A549 (cell line): ENCODE results near the gene GPR4. TPM values are rescaled to one million over a fixed set of nuclear protein-coding genes. Genes with fewer than 3 reads are reported as not detected.

Experiments
- ATAC-seq, 2 experiments: fragments of 200-7000 bp in 1 of 2; fragments of >200 bp in 1 of 2; cut with Nextera tagmentation in 1 of 2; cut with Tn5 transposase in 1 of 2; 3 replicates each; pipeline versions ENCODE4 v1.8.0 to v1.9.1; 2018 to 2020; ENCODE audit warnings: mild to moderate bottlenecking in 1 of 2, moderate library complexity in 1 of 2
- CTCF ChIA-PET: fragments of 300-600 bp; sonication (Branson Sonifier 250); formaldehyde crosslinking; extraction: SDS; loops from one replicate; lab custom pipeline; 2021; ENCODE audit warnings: antibody characterized with exemption, inconsistent platforms; lab: Yijun Ruan, JAX
- POLR2A ChIA-PET: fragments of 350-600 bp; formaldehyde crosslinking; extraction: SDS; loops from one replicate; lab custom pipeline; 2021; ENCODE audit warnings: antibody characterized with exemption, inconsistent platforms; lab: Yijun Ruan, JAX
- DNase-seq, 2 experiments: peaks; one replicate each; pipeline versions ENCODE4 v3.0.0 to v3.0.0-alpha.2; 2011 to 2016; ENCODE audit warnings: low read depth in 1 of 2, low spot score in 1 of 2
- FAIRE-seq: peaks from 2 replicates; lab custom pipeline; 2011; peaks lifted over from hg19 to GRCh38; lab: Jason Lieb, UNC
- H3K27ac ChIP-seq, 2 experiments: fragments of >200 bp; sonication (Bioruptor Twin); formaldehyde crosslinking; 3 replicates each; pipeline ENCODE4 v1.5.1; 2016 to 2017
- H3K4me1 ChIP-seq: fragments of >200 bp; sonication (Bioruptor Twin); formaldehyde crosslinking; 3 replicates; pipeline ENCODE4 v1.6.1; 2016
- H3K4me2 ChIP-seq: fragments of >200 bp; sonication (Bioruptor Twin); formaldehyde crosslinking; 3 replicates; pipeline ENCODE4 v1.6.1; 2016
- H3K4me3 ChIP-seq: fragments of >200 bp; sonication (Bioruptor Twin); formaldehyde crosslinking; 3 replicates; pipeline ENCODE4 v1.5.1; 2016
- H3K9me3 ChIP-seq: fragments of >200 bp; sonication (Bioruptor Twin); formaldehyde crosslinking; 3 replicates; pipeline ENCODE4 v1.6.1; 2016
- BCL3 ChIP-seq: fragments of >200 bp; sonication (Bioruptor Twin); formaldehyde crosslinking; IDR thresholded peaks from 3 replicates; pipeline ENCODE4 v1.6.1; 2016
- BHLHE40 ChIP-seq: IDR thresholded peaks from 2 replicates; pipeline ENCODE4 v1.6.1; 2012; ENCODE audit warnings: low read depth, low read length, inconsistent platforms
- CBX2 ChIP-seq: fragments of 200-600 bp; sonication (generic); IDR thresholded peaks from 2 replicates; pipeline ENCODE4 v1.6.1; 2016; ENCODE audit warnings: low read depth, mild to moderate bottlenecking, borderline replicate concordance
- E2F6 ChIP-seq: IDR thresholded peaks from 2 replicates; pipeline ENCODE4 v1.6.1; 2012; ENCODE audit warnings: low read depth, borderline replicate concordance
- EHF ChIP-seq: fragments of 250-450 bp; sonication (Bioruptor Pico); IDR thresholded peaks from 2 replicates; pipeline ENCODE4 v1.5.0; 2020; ENCODE audit warnings: mild to moderate bottlenecking
- ELK1 ChIP-seq: fragments of 150-350 bp; IDR thresholded peaks from 2 replicates; pipeline ENCODE4 v1.6.1; 2014; ENCODE audit warnings: low read depth, mild to moderate bottlenecking, low read length
- FOSL2 ChIP-seq, 2 experiments: fragments of 450-650 bp in 1 of 2; fragments of >200 bp in 1 of 2; sonication (Bioruptor Twin) in 1 of 2; formaldehyde crosslinking; IDR thresholded peaks; 2 replicates each; pipeline versions ENCODE4 v1.5.0 to v1.6.1; 2016 to 2020; ENCODE audit warnings: mild to moderate bottlenecking in 1 of 2, moderate library complexity in 1 of 2
- GATA3 ChIP-seq: IDR thresholded peaks from 2 replicates; pipeline ENCODE4 v1.6.1; 2012; ENCODE audit warnings: borderline replicate concordance
- HDAC2 ChIP-seq: fragments of 200-600 bp; sonication (generic); IDR thresholded peaks from 2 replicates; pipeline ENCODE4 v1.6.1; 2016
- HEYL ChIP-seq: fragments of 250-450 bp; sonication (Bioruptor Pico); IDR thresholded peaks from 2 replicates; pipeline ENCODE4 v1.8.0; 2021; ENCODE audit warnings: mild to moderate bottlenecking, moderate library complexity
- HOXA7 ChIP-seq: fragments of 250-450 bp; sonication (Bioruptor Pico); IDR thresholded peaks from 2 replicates; pipeline ENCODE4 v1.5.0; 2020; ENCODE audit warnings: mild to moderate bottlenecking, moderate library complexity
- HOXB13 ChIP-seq: fragments of 250-450 bp; sonication (Bioruptor Pico); IDR thresholded peaks from 2 replicates; pipeline ENCODE4 v1.5.0; 2020; ENCODE audit warnings: low read depth, mild to moderate bottlenecking, moderate library complexity
- KDM1A ChIP-seq: fragments of 200-600 bp; sonication (generic); IDR thresholded peaks from 2 replicates; pipeline ENCODE4 v1.6.1; 2016; ENCODE audit warnings: low read depth, mild to moderate bottlenecking
- KDM5A ChIP-seq: fragments of 200-600 bp; sonication (generic); IDR thresholded peaks from 2 replicates; pipeline ENCODE4 v1.6.1; 2016; ENCODE audit warnings: antibody characterized with exemption, mild to moderate bottlenecking
- MAFK ChIP-seq: fragments of 450-650 bp; IDR thresholded peaks from 2 replicates; pipeline ENCODE4 v1.6.1; 2014; ENCODE audit not compliant: partially characterized antibody
- MAX ChIP-seq: IDR thresholded peaks from 2 replicates; pipeline ENCODE4 v1.6.1; 2012
- NR3C1 ChIP-seq: fragments of >200 bp; sonication (Bioruptor Twin); formaldehyde crosslinking; IDR thresholded peaks from 3 replicates; pipeline ENCODE4 v1.6.1; 2017
- PHF8 ChIP-seq: fragments of 200-600 bp; sonication (generic); IDR thresholded peaks from 2 replicates; pipeline ENCODE4 v1.6.1; 2016; ENCODE audit warnings: low read depth, mild to moderate bottlenecking, antibody characterized with exemption, moderate library complexity, borderline replicate concordance
- RCOR1 ChIP-seq: fragments of 150-350 bp; IDR thresholded peaks from 2 replicates; pipeline ENCODE4 v1.6.1; 2014; ENCODE audit warnings: antibody characterized with exemption, low read length, low read depth
- REST ChIP-seq: fragments of 200-600 bp; sonication (generic); IDR thresholded peaks from 2 replicates; pipeline ENCODE4 v1.6.1; 2016; ENCODE audit warnings: antibody characterized with exemption, mild to moderate bottlenecking, moderate library complexity
- RFX5 ChIP-seq: fragments of 450-650 bp; IDR thresholded peaks from 2 replicates; pipeline ENCODE4 v1.7.1; 2014; ENCODE audit warnings: antibody characterized with exemption, mild to moderate bottlenecking, moderate library complexity
- SMC3 ChIP-seq: fragments of >200 bp; sonication (Bioruptor Twin); formaldehyde crosslinking; IDR thresholded peaks from 3 replicates; pipeline ENCODE4 v1.6.1; 2018; ENCODE audit warnings: inconsistent platforms
- TP53 ChIP-seq: fragments of 250-450 bp; sonication (Bioruptor Pico); IDR thresholded peaks from 2 replicates; pipeline ENCODE4 v1.5.0; 2021; ENCODE audit warnings: mild to moderate bottlenecking, moderate library complexity
- ZFP36 ChIP-seq: fragments of 450-650 bp; IDR thresholded peaks from 2 replicates; pipeline ENCODE4 v1.6.1; 2014; ENCODE audit warnings: borderline replicate concordance; ENCODE audit not compliant: partially characterized antibody
- ZSCAN20 ChIP-seq: fragments of 250-450 bp; sonication (Bioruptor Pico); IDR thresholded peaks from 2 replicates; pipeline ENCODE4 v1.8.0; 2022; ENCODE audit warnings: mild to moderate bottlenecking, moderate library complexity
- WGBS: methylation state at CpG from one replicate; pipeline ENCODE4 v1.1.6; 2017; ENCODE audit errors: missing lambda C conversion rate; 5-methylcytosine and 5-hydroxymethylcytosine counted together
- polyA plus RNA-seq, 4 experiments: library from polyadenylated mRNA; depleted of rRNA in 3 of 4; stranded (reverse); fragments of >200 nt; fragmentation: RNase III in 1 of 4; extraction: RNeasy Plus Mini Kit Qiagen cat#74134 plus additional on column Dnase treatment in 1 of 4; gene quantifications; 2 replicates in 3 of 4; 3 replicates in 1 of 4; pipeline ENCODE4 v1.2.3, GENCODE V29; 2011 to 2017

GPR4 gene
- polyA plus RNA-seq, 2 of the 4 experiments (the other 2 are of a cell fraction), result 0.03 to 0.10 TPM

- TF ChIP-seq PHF8 (no peak), BCL3 (no peak), SMC3 (no peak)
Observed at GRCh38 chr19:45601115-45601514, 897 bp downstream of the GPR4 start (continued).

- TF ChIP-seq ZFP36 (no peak), REST (no peak), GATA3 (no peak), KDM5A (no peak), HOXB13 (CRISPR knock-in tag) (no peak), NR3C1 (no peak), TP53 (CRISPR knock-in tag) (no peak), HDAC2 (no peak), EHF (CRISPR knock-in tag) (no peak), ELK1 (no peak), SMC3 (no peak)
- 75% methylated on average over 5 of the region's 5 CpGs for WGBS
- no peak for ATAC-seq
- Histone ChIP-seq H3K4me3 (no peak overlapping the region), H3K4me2 (no peak overlapping the region), H3K9me3 (no peaks in the 10 kb centered on the region), H3K4me1 (peaks cover 23% of the 10 kb centered on the region), H3K27ac (no peak overlapping the region)
- DNase-seq, result no peak
- ChIA-PET POLR2A (interaction anchor here (1.3 kb wide), 1 partner anchor 14 kb away, joined by 3 read pairs; no protein-coding TSS in a partner anchor), CTCF (interaction anchor here (0.8 to 3.0 kb wide), 6 partner anchors 9 to 161 kb away, joined by 3 to 36 read pairs (median 4); no protein-coding TSS in a partner anchor)
- no peak for FAIRE-seq
Observed at GRCh38 chr19:45600340-45600885, 1.6 kb downstream of the GPR4 start.

- FAIRE-seq (no peak), ATAC-seq (no peak), DNase-seq (no peak)
- 49% methylated on average over 10 of the region's 13 CpGs for WGBS
- TF ChIP-seq KDM1A, result no peak
- no peak for TF ChIP-seq RCOR1
- no peak for TF ChIP-seq HEYL (CRISPR knock-in tag)
- TF ChIP-seq ZFP36, result no peak
- no peak for TF ChIP-seq MAFK
- no peak for TF ChIP-seq CBX2
- TF ChIP-seq RFX5, result no peak
- no peak for TF ChIP-seq BHLHE40
- TF ChIP-seq E2F6, result no peak
- no peak for TF ChIP-seq FOSL2 (IDR thresholded peaks at IDR 0.05)
- TF ChIP-seq FOSL2 (CRISPR knock-in tag; IDR thresholded peaks at IDR 0.05), result no peak
- TF ChIP-seq ZSCAN20 (CRISPR knock-in tag), result no peak
- TF ChIP-seq MAX, result no peak
- no peak for TF ChIP-seq HOXA7 (CRISPR knock-in tag)
- Histone ChIP-seq H3K4me2 (no peak overlapping the region), H3K27ac (no peak overlapping the region; a peak in 1 of 6 replicates), H3K4me1 (peaks cover 23% of the 10 kb centered on the region), H3K4me3 (no peak overlapping the region), H3K9me3 (no peaks in the 10 kb centered on the region)
- ChIA-PET CTCF (interaction anchor here (0.6 to 7.4 kb wide), 7 partner anchors 8 to 218 kb away, joined by 3 to 52 read pairs (median 6); no protein-coding TSS in a partner anchor), POLR2A (no interaction called here)
Observed at GRCh38 chr19:45599286-45599685, 2.7 kb downstream of the GPR4 start.
